Activated CD8-positive, alpha-beta T cell treated with anti-CD3 and anti-CD28 coated beads, Interleukin-2, amount 10 ng/mL, durations not matched to agents 7 days and 5 days (primary cell): ENCODE measurements around the gene NKIRAS2. TPM values are rescaled to one million over a fixed set of nuclear protein-coding genes. Genes with fewer than 3 reads are reported as not detected.

Source experiments
- ATAC-seq: fragments of 150-1000 bp; cut with Tn5 transposase; one replicate; pipeline ENCODE4 v1.10.0; 2021; ENCODE audit warnings: moderate library complexity
- CTCF ChIA-PET: fragments of 350-600 bp; sonication (Branson Sonifier 250); formaldehyde crosslinking; loops from one replicate; lab custom pipeline; 2021; ENCODE audit warnings: antibody characterized with exemption; lab: Charles Lee
- POLR2A ChIA-PET: fragments of 350-600 bp; sonication (Branson Sonifier 250); formaldehyde crosslinking; loops from one replicate; lab custom pipeline; 2021; ENCODE audit warnings: antibody characterized with exemption; lab: Charles Lee
- DNase-seq: peaks from one replicate; pipeline ENCODE4 v3.0.0-alpha.2; 2020
- H3K27ac Mint-ChIP-seq: one replicate; pipeline ENCODE4 v1.8.0; 2021; ENCODE audit warnings: mild to moderate bottlenecking, mixed read lengths
- H3K27me3 Mint-ChIP-seq: one replicate; pipeline ENCODE4 v1.8.0; 2021; ENCODE audit warnings: low read depth, mixed read lengths
- H3K36me3 Mint-ChIP-seq: one replicate; pipeline ENCODE4 v1.8.0; 2021; ENCODE audit warnings: low read depth, mixed read lengths
- H3K4me1 Mint-ChIP-seq: one replicate; pipeline ENCODE4 v1.8.0; 2021; ENCODE audit warnings: low read depth, mixed read lengths
- H3K4me3 Mint-ChIP-seq: one replicate; pipeline ENCODE4 v1.8.0; 2021; ENCODE audit warnings: mild to moderate bottlenecking, mixed read lengths
- H3K9me3 Mint-ChIP-seq: one replicate; pipeline ENCODE4 v1.8.0; 2022; ENCODE audit warnings: mixed read lengths; ENCODE audit not compliant: insufficient read depth
- total RNA-seq, 2 experiments: library from RNA; stranded (reverse); gene quantifications; one replicate each; pipeline ENCODE4 v1.2.3, GENCODE V29; 2021

NKIRAS2 gene
- total RNA-seq: 10 to 100 TPM; 25.7 to 26.2 TPM

DNA sequence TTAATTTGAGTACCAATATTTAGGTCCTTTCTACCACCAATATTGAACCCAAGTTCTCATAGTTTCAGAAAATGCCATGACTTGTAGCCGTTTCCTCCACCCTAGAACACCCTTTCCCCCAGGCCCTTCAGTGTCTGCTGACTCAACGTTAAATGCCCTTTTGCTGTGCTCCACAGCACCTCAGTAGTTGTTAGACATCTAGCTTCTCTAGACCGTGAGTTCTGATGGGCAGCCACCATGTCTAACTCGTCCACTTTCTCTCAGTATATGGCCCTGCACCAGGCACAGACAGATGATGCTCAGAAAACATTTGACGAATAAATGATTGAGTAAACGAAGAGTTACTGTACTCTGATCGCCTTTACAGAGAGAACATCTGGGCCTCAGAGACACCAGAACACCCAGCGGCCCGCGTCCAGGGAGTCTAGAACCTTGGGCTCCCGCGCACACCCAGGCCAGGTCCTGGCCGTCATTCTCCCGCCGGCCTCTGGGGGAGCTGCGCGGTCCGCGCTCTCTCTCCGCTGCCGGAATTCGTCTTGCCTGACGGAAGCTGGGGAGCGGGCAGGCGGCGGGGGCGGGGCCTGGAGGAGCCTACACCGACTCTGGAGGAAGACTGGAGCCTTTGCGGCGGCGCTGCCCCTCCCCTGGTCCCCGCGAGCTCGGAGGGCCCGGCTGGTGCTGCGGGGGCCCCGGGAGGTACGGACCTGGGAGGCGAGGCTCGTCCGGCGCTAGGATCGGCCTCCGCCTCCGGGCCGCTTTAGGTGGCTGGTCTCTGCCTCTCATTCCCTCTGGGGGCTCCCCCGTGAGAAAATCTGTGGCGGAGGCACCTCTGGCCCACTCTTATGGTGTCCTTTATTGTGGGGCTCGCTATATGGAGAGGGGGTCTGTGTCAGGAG, at the start of gene NKIRAS2:
TSS of gene NKIRAS2 (plus strand) at position 582 of the 896 bp plus-strand sequence. CDS start 1,488 bp downstream, outside the sequence.
- DNase-seq (peak; percentile 95), ATAC-seq (peak; percentile 79)
- ChIA-PET POLR2A (interaction anchor here (1.0 to 6.5 kb wide), 5 partner anchors 53 to 135 kb away, joined by 3 to 96 read pairs (median 5); partner anchors contain the start of genes DHX58, KAT2A and RAB5C), CTCF (interaction anchor here (0.7 to 6.8 kb wide), 28 partner anchors 11 to 369 kb away, joined by 3 to 47 read pairs (median 5); partner anchors contain the start of genes CNP, DHX58, KAT2A and ODAD4)
- H3K27ac Mint-ChIP-seq: peak within 1 kb of the TSS; percentile 86
- no peaks in the 10 kb centered on the region for H3K27me3 Mint-ChIP-seq
- peak within 1 kb of the TSS; percentile 98 for H3K4me3 Mint-ChIP-seq
- H3K4me1 Mint-ChIP-seq: peaks cover 52% of the 10 kb centered on the region
- H3K36me3 Mint-ChIP-seq: peaks cover 38% of the 10 kb centered on the region
- no peaks in the 10 kb centered on the region for H3K9me3 Mint-ChIP-seq

DNA sequence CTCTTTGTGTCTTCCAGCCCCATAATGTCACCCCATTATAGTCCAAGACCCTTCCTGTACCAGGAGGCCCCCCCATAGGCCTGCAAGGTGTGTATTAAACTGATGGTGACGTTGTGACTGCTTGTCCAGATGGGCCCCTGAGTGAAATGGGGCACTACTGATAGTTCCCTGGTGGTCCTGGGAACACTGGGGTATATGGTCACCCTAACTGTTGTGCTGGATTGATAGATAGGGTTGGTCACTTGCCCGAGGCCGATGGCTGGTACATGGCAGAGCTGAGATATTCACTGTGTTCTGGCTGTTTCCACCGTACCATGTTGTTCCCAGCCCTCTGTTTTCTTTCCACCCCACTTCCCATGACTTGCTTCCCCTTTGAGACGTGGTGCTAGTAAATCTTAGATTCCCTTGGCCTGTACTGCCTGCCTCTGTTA, 49.0 kb upstream of the NKIRAS2 start:
- no peak overlapping the region for H3K27ac Mint-ChIP-seq
- DNase-seq: no peak
- no peaks in the 10 kb centered on the region for H3K9me3 Mint-ChIP-seq
- H3K27me3 Mint-ChIP-seq: no peaks in the 10 kb centered on the region
- no peak overlapping the region for H3K4me3 Mint-ChIP-seq
- no peak for ATAC-seq
- ChIA-PET CTCF (no interaction called here), POLR2A (no interaction called here)
- peaks cover 31% of the 10 kb centered on the region for H3K4me1 Mint-ChIP-seq
- H3K36me3 Mint-ChIP-seq: peaks cover 56% of the 10 kb centered on the region

DNA sequence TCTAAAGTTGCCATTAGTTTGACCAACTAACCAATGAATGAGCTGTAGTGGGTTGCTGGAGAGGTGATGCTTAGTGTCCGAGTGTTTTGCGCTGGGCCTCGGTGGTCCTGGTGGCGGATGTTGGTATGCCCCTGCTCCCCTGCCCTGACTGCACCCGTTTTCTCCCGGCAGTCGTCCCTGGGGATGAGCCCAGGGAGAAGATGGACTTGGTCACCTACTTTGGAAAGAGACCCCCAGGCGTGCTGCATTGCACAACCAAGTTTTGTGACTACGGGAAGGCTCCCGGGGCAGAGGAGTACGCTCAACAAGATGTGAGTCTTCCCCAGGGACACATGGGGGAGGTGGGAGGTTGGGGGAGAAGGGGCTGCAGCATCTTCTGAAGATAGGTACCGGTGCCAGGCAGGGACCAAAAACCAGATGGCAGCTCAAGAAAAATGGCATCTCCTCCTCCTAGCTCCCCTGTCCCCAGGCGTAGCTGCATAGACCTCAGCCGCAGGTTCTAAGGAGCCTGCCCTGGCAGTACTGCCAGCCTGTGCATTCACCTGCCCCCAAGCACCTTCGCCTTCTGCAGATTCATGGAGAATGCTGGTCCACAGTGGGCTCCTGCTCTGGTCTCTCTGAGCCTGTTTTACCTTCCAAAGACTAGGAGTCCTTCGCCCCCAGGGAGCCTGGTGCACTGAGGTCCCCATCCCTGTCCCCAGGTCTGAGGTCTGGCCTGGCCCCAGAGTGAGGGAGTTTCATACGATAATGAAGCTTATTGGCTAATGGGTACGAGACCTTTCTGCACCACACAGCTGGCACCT, 48.0 kb upstream of the NKIRAS2 start:
- Mint-ChIP-seq H3K4me3 (no peak overlapping the region), H3K36me3 (peaks cover 65% of the 10 kb centered on the region), H3K27ac (no peak overlapping the region), H3K9me3 (no peaks in the 10 kb centered on the region), H3K27me3 (no peaks in the 10 kb centered on the region), H3K4me1 (peaks cover 28% of the 10 kb centered on the region)
- CTCF ChIA-PET: interaction anchor here (1.9 kb wide), 1 partner anchor 9 kb away, joined by 6 read pairs; no protein-coding TSS in a partner anchor
- DNase-seq (no peak), ATAC-seq (no peak)
- POLR2A ChIA-PET: interaction anchor here (0.6 to 2.2 kb wide), 2 partner anchors 10 to 99 kb away, joined by 3 to 6 read pairs; no protein-coding TSS in a partner anchor

DNA sequence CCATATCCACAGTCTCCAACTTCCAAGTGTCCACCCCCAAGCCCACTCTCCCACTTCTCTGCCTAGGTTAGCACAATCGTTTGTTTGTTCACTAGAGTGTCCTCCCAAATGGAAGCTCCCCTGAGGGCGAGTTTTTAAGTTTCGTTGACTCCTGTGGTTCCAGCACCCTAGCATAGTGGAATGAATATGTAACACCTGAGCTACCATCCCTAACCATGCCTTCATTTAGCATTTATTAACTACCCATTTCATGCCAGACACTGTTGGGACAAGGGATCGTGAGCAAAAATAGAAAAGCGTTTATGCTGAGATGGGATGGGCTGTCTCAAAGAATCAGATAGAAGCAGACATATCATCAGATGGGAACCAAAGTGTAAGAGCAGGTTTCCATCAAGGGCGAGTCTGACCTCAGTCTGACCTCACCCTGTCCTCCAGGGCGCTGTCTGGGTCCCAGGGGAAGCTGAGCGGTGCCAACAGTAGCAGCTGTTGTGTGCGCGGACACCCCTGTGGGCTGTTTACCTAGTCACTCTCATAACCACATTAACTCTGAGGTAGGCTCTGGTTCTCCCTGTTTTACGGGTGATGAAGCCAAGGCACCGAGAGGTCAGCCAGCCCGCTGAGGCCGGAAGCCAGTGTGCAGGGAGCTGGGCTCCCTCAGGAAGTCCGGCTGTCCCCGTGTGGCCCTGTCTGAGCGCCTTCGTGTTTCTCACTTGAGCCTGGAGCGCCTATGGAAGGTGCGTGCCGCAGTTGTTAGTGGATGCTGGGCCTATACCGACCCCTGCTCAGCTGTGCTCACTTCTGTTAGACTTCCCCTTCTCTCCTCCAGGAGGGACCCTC, 47.1 kb upstream of the NKIRAS2 start:
- no peak for ATAC-seq
- Mint-ChIP-seq H3K9me3 (no peaks in the 10 kb centered on the region), H3K4me3 (no peak overlapping the region), H3K4me1 (peaks cover 22% of the 10 kb centered on the region), H3K27me3 (no peaks in the 10 kb centered on the region), H3K27ac (no peak overlapping the region), H3K36me3 (peaks cover 71% of the 10 kb centered on the region)
- DNase-seq: no peak
- ChIA-PET CTCF (interaction anchor here (1.9 kb wide), 1 partner anchor 9 kb away, joined by 6 read pairs; no protein-coding TSS in a partner anchor), POLR2A (interaction anchor here (0.6 to 2.2 kb wide), 4 partner anchors 9 to 98 kb away, joined by 3 to 6 read pairs (median 3); partner anchors contain the start of gene ODAD4)

DNA sequence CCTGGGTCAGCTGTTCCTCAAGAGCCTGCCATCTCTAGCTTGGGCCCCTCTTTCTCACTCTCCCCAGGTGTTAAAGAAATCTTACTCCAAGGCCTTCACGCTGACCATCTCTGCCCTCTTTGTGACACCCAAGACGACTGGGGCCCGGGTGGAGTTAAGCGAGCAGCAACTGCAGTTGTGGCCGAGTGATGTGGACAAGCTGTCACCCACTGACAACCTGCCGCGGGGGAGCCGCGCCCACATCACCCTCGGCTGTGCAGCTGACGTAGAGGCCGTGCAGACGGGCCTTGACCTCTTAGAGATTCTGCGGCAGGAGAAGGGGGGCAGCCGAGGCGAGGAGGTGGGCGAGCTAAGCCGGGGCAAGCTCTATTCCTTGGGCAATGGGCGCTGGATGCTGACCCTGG, 46.5 kb upstream of the NKIRAS2 start:
- ChIA-PET POLR2A (interaction anchor here (0.7 to 2.2 kb wide), 4 partner anchors 8 to 140 kb away, joined by 3 to 6 read pairs (median 3); partner anchors contain the start of genes DHX58 and ODAD4), CTCF (interaction anchor here (1.9 kb wide), 1 partner anchor 10 kb away, joined by 6 read pairs; no protein-coding TSS in a partner anchor)
- peaks cover 71% of the 10 kb centered on the region for H3K36me3 Mint-ChIP-seq
- peaks cover 16% of the 10 kb centered on the region for H3K4me1 Mint-ChIP-seq
- DNase-seq (no peak), ATAC-seq (no peak)
- no peak overlapping the region for H3K4me3 Mint-ChIP-seq
- no peaks in the 10 kb centered on the region for H3K9me3 Mint-ChIP-seq
- H3K27me3 Mint-ChIP-seq: no peaks in the 10 kb centered on the region
- H3K27ac Mint-ChIP-seq: peak overlapping the region; percentile 7

DNA sequence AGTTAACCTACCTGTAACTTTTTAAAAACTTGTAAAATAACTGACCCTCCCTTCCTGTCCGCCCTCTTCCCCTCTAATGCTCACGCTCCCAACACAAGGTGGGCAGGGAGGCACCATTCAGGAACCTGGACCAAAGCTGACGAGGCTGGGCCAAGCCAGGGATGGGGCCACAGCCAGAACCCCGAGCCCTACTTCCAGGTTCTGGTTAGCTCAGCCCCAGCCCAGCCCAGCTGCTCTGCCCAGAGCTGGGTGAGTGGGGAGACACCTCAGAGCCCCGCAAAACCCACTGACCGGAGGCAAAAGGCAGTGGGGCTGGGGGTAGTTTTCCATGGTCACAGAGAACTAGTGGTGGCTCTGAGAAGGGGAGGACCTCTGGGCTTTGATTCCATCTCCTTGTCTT, 45.9 kb upstream of the NKIRAS2 start:
- no peaks in the 10 kb centered on the region for H3K9me3 Mint-ChIP-seq
- H3K36me3 Mint-ChIP-seq: peaks cover 70% of the 10 kb centered on the region
- peaks cover 11% of the 10 kb centered on the region for H3K4me1 Mint-ChIP-seq
- H3K27me3 Mint-ChIP-seq: no peaks in the 10 kb centered on the region
- no peak overlapping the region for H3K27ac Mint-ChIP-seq
- DNase-seq (no peak), ATAC-seq (no peak)
- H3K4me3 Mint-ChIP-seq: no peak overlapping the region
- CTCF ChIA-PET: interaction anchor here (1.0 kb wide), 1 partner anchor 10 kb away, joined by 3 read pairs; no protein-coding TSS in a partner anchor
- POLR2A ChIA-PET: interaction anchor here (1.0 to 1.2 kb wide), 2 partner anchors 12 to 139 kb away, joined by 3 to 4 read pairs; partner anchors contain the start of gene DHX58

DNA sequence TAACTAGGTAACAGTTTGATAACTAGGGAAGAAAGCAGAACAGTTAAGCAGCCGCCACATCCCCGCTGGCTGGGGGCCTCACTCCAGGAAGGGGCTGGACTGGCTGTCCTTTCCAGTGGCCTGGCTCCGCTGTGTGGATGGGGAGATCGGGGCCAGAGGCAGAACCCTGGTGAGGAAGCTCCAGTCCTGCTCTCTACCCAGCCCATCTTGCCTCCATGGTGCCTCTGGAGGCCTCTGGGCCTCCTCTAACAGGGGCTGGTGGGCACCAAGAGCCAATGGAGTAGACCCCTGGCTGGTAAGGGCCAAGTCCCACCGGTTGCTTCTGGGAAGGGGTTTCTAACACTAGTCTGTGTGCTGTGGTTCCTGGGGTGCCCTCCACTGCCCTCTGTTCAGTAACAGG, 45.2 kb upstream of the NKIRAS2 start:
- ATAC-seq (no peak), DNase-seq (no peak)
- Mint-ChIP-seq H3K36me3 (peaks cover 65% of the 10 kb centered on the region), H3K4me3 (no peak overlapping the region), H3K27me3 (no peaks in the 10 kb centered on the region), H3K27ac (no peak overlapping the region), H3K4me1 (peaks cover 6% of the 10 kb centered on the region), H3K9me3 (no peaks in the 10 kb centered on the region)
- POLR2A ChIA-PET: interaction anchor here (1.0 to 1.2 kb wide), 2 partner anchors 11 to 138 kb away, joined by 3 to 4 read pairs; partner anchors contain the start of gene DHX58
- CTCF ChIA-PET: interaction anchor here (1.0 to 1.9 kb wide), 2 partner anchors 11 to 22 kb away, joined by 3 to 4 read pairs; no protein-coding TSS in a partner anchor

DNA sequence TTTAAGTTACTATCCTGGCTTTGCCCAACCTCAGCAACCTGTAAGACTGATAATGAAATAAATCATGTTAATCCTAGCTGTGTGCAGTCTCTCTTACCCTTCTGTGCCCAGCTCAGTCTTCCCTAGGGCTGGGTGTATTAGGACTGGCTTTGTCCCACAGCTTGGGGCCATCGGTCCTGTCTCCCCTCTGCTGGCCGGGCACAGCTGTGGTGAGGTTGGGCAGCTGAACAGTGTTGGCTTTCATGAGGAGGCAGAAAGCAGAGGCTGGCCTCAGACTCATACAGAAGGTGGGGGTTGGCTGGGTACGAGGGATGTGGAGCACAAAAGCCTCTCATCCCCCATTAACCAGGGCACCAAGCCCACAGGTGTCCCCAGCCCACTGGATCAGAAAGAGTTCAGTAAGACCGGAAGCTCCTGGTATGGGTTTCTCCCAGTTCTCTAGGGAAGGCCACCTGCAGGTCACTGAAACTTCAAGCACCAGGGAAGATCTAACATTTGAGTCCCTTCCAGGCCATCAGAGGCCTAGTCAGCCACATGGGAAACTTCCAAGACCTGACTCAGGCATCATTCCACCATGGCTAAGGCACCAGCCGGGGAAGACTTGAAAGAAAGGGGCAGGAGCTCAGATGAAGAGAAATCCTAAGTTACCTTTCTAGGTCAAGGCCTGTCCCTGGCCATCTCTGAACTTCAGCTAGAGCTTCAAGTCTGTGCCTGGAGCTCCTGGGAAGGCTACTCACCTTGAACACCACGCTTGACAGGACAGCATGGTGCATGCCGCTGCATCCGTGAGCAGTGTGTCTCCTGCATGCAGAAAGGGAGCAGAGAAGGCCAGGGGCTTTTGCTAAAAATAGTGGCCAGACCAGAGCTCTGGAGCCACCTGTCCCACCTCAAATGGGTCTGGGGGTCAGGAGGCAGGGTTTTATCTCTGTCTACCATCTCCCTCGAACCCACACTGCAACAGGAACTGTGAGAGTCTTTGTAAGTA, 44.5 kb upstream of the NKIRAS2 start:
- H3K36me3 Mint-ChIP-seq: peaks cover 68% of the 10 kb centered on the region
- ATAC-seq: no peak
- POLR2A ChIA-PET: interaction anchor here (0.6 to 1.0 kb wide), 2 partner anchors 10 to 45 kb away, joined by 3 to 4 read pairs; partner anchors contain the start of gene ODAD4
- no peaks in the 10 kb centered on the region for H3K9me3 Mint-ChIP-seq
- H3K4me1 Mint-ChIP-seq: peaks cover 4% of the 10 kb centered on the region
- no peaks in the 10 kb centered on the region for H3K27me3 Mint-ChIP-seq
- no peak overlapping the region for H3K4me3 Mint-ChIP-seq
- no peak for DNase-seq
- CTCF ChIA-PET: interaction anchor here (0.8 to 1.9 kb wide), 3 partner anchors 8 to 21 kb away, joined by 3 to 4 read pairs (median 3); no protein-coding TSS in a partner anchor
- H3K27ac Mint-ChIP-seq: no peak overlapping the region

DNA sequence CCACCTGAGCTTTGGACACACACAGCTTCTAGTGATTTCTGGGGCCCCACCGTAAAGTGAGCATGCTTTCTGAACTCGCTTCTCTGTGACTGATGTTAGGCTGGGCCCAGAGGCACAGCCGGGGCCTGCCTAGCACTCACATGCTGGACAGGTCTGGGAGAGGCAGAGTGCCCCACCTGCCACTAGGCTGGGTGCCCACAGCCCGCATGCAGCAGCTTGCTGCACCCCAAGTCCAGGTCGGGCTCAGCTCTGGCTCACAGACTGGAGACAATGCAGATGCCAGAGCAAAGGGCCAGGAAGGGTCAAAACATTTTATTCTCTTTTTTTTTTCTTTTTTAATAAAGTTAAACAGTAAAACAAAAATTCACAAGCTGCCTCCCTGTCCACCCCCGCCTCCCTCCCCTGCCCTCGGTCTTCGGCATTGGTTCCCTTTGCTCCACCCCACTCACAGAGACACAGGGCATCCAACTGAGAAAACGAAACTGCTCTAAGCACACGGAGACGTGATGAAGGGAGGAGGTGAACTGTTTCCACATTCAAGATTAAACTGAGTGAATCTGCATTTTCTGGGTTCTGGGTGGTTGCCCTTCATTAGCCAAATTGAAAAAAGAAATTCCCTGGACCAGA, 43.6 kb upstream of the NKIRAS2 start:
- no peak for ATAC-seq
- CTCF ChIA-PET: interaction anchor here (0.8 to 1.9 kb wide), 2 partner anchors 9 to 20 kb away, joined by 3 to 4 read pairs; no protein-coding TSS in a partner anchor
- H3K9me3 Mint-ChIP-seq: no peaks in the 10 kb centered on the region
- H3K27ac Mint-ChIP-seq: no peak overlapping the region
- no peaks in the 10 kb centered on the region for H3K4me1 Mint-ChIP-seq
- H3K27me3 Mint-ChIP-seq: no peaks in the 10 kb centered on the region
- DNase-seq: no peak
- POLR2A ChIA-PET: interaction anchor here (0.6 kb wide), 1 partner anchor 85 kb away, joined by 3 read pairs; no protein-coding TSS in a partner anchor
- H3K4me3 Mint-ChIP-seq: no peak overlapping the region
- H3K36me3 Mint-ChIP-seq: peaks cover 69% of the 10 kb centered on the region
